ENCODE results near the gene NBPF11.
"Not testable (repeated sequence)": the region's sequence is repeated elsewhere in the genome, so short reads cannot be mapped to it uniquely, and the experiment has no call there.

Gene NBPF11

GRCh38 chr1:148057384-148057783, 94.7 kb downstream of the NBPF11 start:
- not testable (repeated sequence) for DNase-seq
